Small intestine (tissue), 7 donors: Measurements from ENCODE around the gene CACNA2D4. TPM values are rescaled to one million over a fixed set of nuclear protein-coding genes. Genes with fewer than 3 reads are reported as not detected.
A peak's percentile ranks its signal among the peaks of the same experiment; 100 is the strongest.

Experiments
- DNase-seq, 2 donors: peaks; one replicate each; pipeline versions ENCODE4 v3.0.0 to v3.0.0-alpha.2; 2013
- FAIRE-seq: peaks from 2 replicates; lab custom pipeline; 2012; peaks lifted over from hg19 to GRCh38; lab: Jason Lieb, UNC
- H3K27ac ChIP-seq, 3 donors: one replicate each; pipeline ENCODE4 v1.5.1; 2013; ENCODE audit warnings: low read length in 2 of 3, mild to moderate bottlenecking in 2 of 3, control low read depth in 1 of 3, inconsistent platforms in 1 of 3, low read depth in 1 of 3, moderate library complexity in 1 of 3
- H3K27me3 ChIP-seq, 3 donors: one replicate each; pipeline ENCODE4 v1.6.1; 2013; ENCODE audit warnings: low read length in 3 of 3, inconsistent platforms in 1 of 3; ENCODE audit not compliant: control insufficient read depth in 3 of 3, insufficient read depth in 3 of 3
- H3K36me3 ChIP-seq, 3 donors: one replicate each; pipeline ENCODE4 v1.6.1; 2013; ENCODE audit warnings: low read length in 3 of 3, inconsistent platforms in 1 of 3, low read depth in 1 of 3, mild to moderate bottlenecking in 1 of 3, moderate library complexity in 1 of 3; ENCODE audit not compliant: control insufficient read depth in 3 of 3, insufficient read depth in 2 of 3
- H3K4me1 ChIP-seq, 3 donors: one replicate each; pipeline ENCODE4 v1.6.1; 2013; ENCODE audit warnings: low read length in 2 of 3, inconsistent platforms in 1 of 3, low read depth in 1 of 3, mild to moderate bottlenecking in 1 of 3, moderate library complexity in 1 of 3; ENCODE audit not compliant: control insufficient read depth in 3 of 3, insufficient read depth in 2 of 3
- H3K4me3 ChIP-seq, 3 donors: one replicate each; pipeline ENCODE4 v1.5.1; 2013; ENCODE audit warnings: low read length in 3 of 3, control low read depth in 1 of 3, inconsistent platforms in 1 of 3, low read depth in 1 of 3, mild to moderate bottlenecking in 1 of 3, moderate library complexity in 1 of 3
- H3K9me3 ChIP-seq, 2 donors: one replicate each; pipeline ENCODE4 v1.6.1; 2013; ENCODE audit warnings: low read depth in 1 of 2, low read length in 1 of 2; ENCODE audit not compliant: control insufficient read depth in 2 of 2, insufficient read depth in 1 of 2
- WGBS, 3 donors: extraction: QIAGEN DNeasy Blood & Tissue Kit; methylation state at CpG; one replicate each; pipeline ENCODE4 v1.1.7; 2013; 5-methylcytosine and 5-hydroxymethylcytosine counted together
- polyA plus RNA-seq, 4 donors: library from polyadenylated mRNA; stranded (reverse) in 3 of 4; unstranded in 1 of 4; fragments of 200-250 nt in 3 of 4; fragments of 120-200 nt in 1 of 4; gene quantifications; one replicate each; pipeline versions ENCODE4 v1.2.1 to v1.2.3, GENCODE V29; 2013
- donor health status: healthy with polysubstance abuse.
- donor health status: control.
- donor health status: control.
- donor health status: Bipolar disorder and iron deficiency.
- donor health status: healthy.

Gene CACNA2D4
- polyA plus RNA-seq, 4 donors = 5.5 to 10.8 (median 9.1) TPM

DNA sequence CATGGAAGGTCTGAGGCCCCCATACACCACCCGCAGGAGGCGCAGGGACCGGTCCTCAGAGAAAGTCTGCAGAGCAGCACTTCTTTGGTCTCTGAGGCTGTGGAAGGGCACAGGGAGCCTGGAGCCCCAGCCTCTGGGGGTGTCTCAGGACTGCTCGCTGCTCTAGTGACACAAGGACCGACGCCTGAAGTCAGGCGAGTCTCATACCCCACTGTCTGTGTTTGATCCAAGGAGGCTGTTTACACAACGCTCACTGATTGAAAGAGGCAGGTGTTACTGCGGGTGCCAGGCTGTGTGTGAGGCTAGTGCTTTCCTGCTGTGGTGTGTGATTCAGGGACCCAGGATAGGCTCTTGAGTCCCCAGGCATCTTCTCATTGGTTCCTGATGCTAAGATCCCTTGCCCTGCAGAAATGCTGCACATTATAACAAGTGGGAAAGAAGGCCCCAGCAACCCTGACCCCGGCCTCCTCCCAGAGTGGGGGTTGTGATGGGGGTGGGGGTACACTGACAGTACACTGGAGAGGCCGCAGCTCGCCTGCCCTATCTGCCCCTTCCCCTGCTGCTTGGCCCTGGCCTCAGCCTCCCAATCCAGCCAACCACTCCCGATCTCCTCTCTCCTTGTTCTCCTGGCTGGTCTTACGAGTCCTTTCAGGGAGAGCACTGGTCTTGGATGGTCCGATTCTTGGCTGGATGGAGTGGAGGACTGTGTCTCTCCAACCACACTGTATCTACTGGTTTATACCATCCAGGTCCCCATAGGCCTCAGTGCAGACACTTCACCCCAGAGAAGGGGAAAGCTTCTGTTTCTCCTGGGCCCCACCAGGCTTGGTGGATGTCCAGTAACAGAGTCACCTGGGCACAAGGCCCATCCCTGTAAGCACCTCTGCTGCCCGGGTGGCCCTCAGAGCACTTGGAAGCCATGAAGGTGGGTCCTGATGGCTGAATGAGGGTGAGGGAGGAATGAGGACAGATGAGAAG lies 6.6 kb downstream of the CACNA2D4 start:
- no peak for FAIRE-seq
- Histone ChIP-seq H3K36me3 (no peaks in the 10 kb centered on the region), H3K4me3 (no peak overlapping the region), H3K27me3 (peaks cover 0 to 15% (median 2%) of the 10 kb centered on the region in 3 donors), H3K9me3 (peaks cover 0 to 4% of the 10 kb centered on the region in 2 donors), H3K27ac (no peak overlapping the region), H3K4me1 (no peaks in the 10 kb centered on the region)
- no peak for DNase-seq
- WGBS, 3 donors = 65 to 81% (median 70%) methylated on average over 15 to 16 of the region's 16 CpGs

GRCh38 chr12:1910468-1910867 lies 8.0 kb downstream of the CACNA2D4 start:
- Histone ChIP-seq H3K4me3 (no peak overlapping the region), H3K27ac (no peak overlapping the region), H3K36me3 (no peaks in the 10 kb centered on the region), H3K4me1 (no peaks in the 10 kb centered on the region), H3K27me3 (peaks cover 0 to 15% (median 2%) of the 10 kb centered on the region in 3 donors), H3K9me3 (peaks cover 1 to 4% of the 10 kb centered on the region in 2 donors)
- FAIRE-seq (no peak), DNase-seq (no peak)
- 93 to 95% (median 94%) methylated on average over 3 of the region's 3 CpGs for WGBS, 3 donors

GRCh38 chr12:1908758-1909157 lies 9.7 kb downstream of the CACNA2D4 start:
- Histone ChIP-seq H3K4me1 (no peaks in the 10 kb centered on the region), H3K4me3 (no peak overlapping the region), H3K36me3 (no peaks in the 10 kb centered on the region), H3K27ac (no peak overlapping the region), H3K27me3 (peaks cover 0 to 15% (median 2%) of the 10 kb centered on the region in 3 donors), H3K9me3 (peaks cover 1 to 4% of the 10 kb centered on the region in 2 donors)
- FAIRE-seq (no peak), DNase-seq (no peak)
- WGBS, 3 donors = 94 to 95% (median 94%) methylated on average over 26 of the region's 26 CpGs

DNA sequence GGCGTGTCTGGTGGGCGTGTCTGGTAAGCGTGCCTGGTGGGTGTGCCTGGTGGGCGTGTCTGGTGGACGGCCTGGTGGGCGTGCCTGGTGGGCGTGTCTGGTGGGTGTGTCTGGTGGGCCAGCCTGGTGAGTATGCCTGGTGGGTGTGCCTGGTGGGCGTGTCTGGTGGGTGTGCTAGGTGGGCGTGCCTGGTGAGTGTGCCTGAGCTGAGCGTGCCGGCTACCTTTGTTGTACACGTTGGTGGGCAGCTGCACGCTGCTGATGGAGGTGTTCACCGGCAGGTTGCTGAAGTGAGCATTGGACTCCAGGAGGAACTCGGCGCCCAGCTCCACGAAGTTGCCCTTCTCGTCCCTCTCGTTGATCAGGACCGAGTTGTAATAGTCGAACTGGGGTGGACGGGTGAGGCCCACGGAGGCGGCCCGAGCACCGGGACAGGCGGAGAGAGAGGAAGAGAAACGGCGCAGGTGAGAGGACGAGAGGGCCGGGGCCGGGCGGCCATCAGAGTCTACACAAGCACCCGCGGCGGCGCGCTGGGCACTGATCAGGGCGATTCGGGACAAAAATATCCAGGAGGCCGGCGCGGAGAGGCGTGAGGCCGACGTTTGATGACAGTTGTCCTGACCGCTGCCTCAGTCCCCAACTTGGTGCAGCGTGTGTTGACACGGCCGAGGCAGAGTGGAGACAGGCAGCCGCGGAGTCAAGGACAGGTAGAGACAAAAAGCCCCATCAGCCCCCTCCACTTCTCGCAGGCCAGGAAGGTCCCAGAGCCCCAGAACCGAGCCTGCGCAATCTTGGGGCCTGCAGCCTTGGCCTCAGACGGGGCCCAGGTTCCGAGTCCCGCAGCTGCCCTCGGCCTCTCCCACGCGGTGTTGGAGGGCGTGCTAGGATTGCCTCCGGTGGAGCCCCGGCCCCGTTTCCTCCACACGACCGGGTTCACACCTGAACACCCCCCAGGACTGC lies 10.5 kb downstream of the CACNA2D4 start:
- DNase-seq (peak; percentile 12 to 32), FAIRE-seq (no peak)
- Histone ChIP-seq H3K27ac (no peak overlapping the region), H3K4me3 (peak overlapping the region in 2 of 3 donors; percentile 2 to 19), H3K9me3 (peaks cover 1 to 4% of the 10 kb centered on the region in 2 donors), H3K36me3 (no peaks in the 10 kb centered on the region), H3K27me3 (peaks cover 0 to 15% (median 2%) of the 10 kb centered on the region in 3 donors), H3K4me1 (no peaks in the 10 kb centered on the region)
- 18 to 26% (median 23%) methylated on average over 66 to 67 of the region's 67 CpGs for WGBS, 3 donors

DNA sequence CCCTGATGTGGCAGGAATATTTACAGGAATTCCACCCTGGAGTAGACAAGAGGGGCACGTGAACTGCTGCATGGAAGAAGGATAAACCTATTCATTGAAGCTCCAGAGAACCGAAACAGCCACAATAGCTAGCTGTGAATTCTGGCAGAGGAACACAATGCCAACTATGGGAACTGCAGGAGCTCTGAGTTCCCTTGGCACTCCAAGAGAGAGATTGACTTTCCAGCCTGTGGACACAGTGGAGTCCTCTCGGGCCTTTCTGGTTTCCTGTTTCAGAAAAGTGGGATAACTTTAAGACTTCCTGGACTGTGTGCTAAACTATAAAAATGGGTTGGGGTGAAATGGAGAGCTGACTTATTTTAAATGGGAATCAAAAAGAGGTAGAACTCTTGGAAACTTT lies 11.9 kb downstream of the CACNA2D4 start:
- Histone ChIP-seq H3K9me3 (peaks cover 1 to 4% of the 10 kb centered on the region in 2 donors), H3K27me3 (peaks cover 0 to 15% (median 2%) of the 10 kb centered on the region in 3 donors), H3K27ac (no peak overlapping the region), H3K36me3 (no peaks in the 10 kb centered on the region), H3K4me3 (no peak overlapping the region), H3K4me1 (no peaks in the 10 kb centered on the region)
- FAIRE-seq (no peak), DNase-seq (no peak)
- 45 to 53% (median 49%) methylated on average over 3 of the region's 3 CpGs for WGBS, 3 donors

GRCh38 chr12:1904875-1905274 lies 13.6 kb downstream of the CACNA2D4 start:
- FAIRE-seq (no peak), DNase-seq (no peak)
- Histone ChIP-seq H3K36me3 (no peaks in the 10 kb centered on the region), H3K9me3 (peaks cover 1 to 4% of the 10 kb centered on the region in 2 donors), H3K4me3 (no peak overlapping the region), H3K27ac (no peak overlapping the region), H3K27me3 (peaks cover 0 to 15% (median 2%) of the 10 kb centered on the region in 3 donors), H3K4me1 (no peaks in the 10 kb centered on the region)

DNA sequence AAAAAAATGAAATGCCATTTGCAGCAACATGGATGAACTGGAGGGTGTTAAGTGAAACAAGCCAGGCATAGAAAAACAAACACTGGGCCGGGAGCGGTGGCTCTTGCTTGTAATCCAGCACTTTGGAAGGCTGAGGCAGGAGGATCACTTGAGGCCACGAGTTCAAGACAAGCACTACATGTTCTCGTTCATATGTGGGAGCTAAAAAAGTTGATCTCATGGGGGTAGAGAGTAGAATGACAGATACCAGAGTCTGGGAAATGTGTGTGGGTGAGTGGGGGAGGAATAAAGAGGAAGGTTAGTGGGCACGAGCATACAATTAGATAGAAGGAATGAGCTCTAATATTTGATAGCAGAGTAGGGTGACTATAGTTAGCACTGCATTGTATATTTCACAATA lies 21.5 kb downstream of the CACNA2D4 start:
- no peaks in the 10 kb centered on the region for H3K9me3 ChIP-seq
- peaks cover 0 to 3% (median 0%) of the 10 kb centered on the region in 3 donors for H3K27me3 ChIP-seq
- no peaks in the 10 kb centered on the region for H3K36me3 ChIP-seq
- H3K27ac ChIP-seq = no peak overlapping the region
- DNase-seq (no peak), FAIRE-seq (no peak)
- WGBS, 3 donors = 70 to 81% (median 78%) methylated on average over 5 of the region's 5 CpGs
- H3K4me1 ChIP-seq = no peaks in the 10 kb centered on the region
- H3K4me3 ChIP-seq = no peak overlapping the region

- no peaks in the 10 kb centered on the region for H3K36me3 ChIP-seq
- no peak overlapping the region for H3K27ac ChIP-seq
- FAIRE-seq = no peak
- no peaks in the 10 kb centered on the region for H3K4me1 ChIP-seq
- peaks cover 0 to 3% (median 0%) of the 10 kb centered on the region in 3 donors for H3K27me3 ChIP-seq
- no peak overlapping the region for H3K4me3 ChIP-seq
- H3K9me3 ChIP-seq = peaks cover 0 to 12% of the 10 kb centered on the region in 2 donors
- 76 to 87% (median 85%) methylated on average over 2 of the region's 2 CpGs for WGBS, 3 donors
- no peak for DNase-seq
Measured at GRCh38 chr12:1890810-1891209, 27.6 kb downstream of the CACNA2D4 start.
